IMR-90 (cell line): ENCODE results near the gene C3orf52.

ENCODE experiments used
- CEBPB ChIP-seq: IDR thresholded peaks from 2 replicates; pipeline ENCODE4 v1.6.1; 2012; ENCODE audit warnings: low read depth, low read length, improper control_type of control experiment
- CHD1 ChIP-seq: IDR thresholded peaks from 2 replicates; pipeline ENCODE4 v1.6.1; 2012; ENCODE audit warnings: low read depth, low read length, improper control_type of control experiment
- MAFK ChIP-seq: IDR thresholded peaks from 2 replicates; pipeline ENCODE4 v1.6.1; 2012; ENCODE audit warnings: low read depth, low read length, improper control_type of control experiment
- MXI1 ChIP-seq: IDR thresholded peaks from 2 replicates; pipeline ENCODE4 v1.6.1; 2012; ENCODE audit warnings: low read depth, mild to moderate bottlenecking, low read length, moderate library complexity, borderline replicate concordance
- POLR2A ChIP-seq: IDR thresholded peaks from 2 replicates; pipeline ENCODE4 v1.6.1; 2012; ENCODE audit warnings: mild to moderate bottlenecking, low read depth, low read length
- RAD21 ChIP-seq: IDR thresholded peaks from 2 replicates; pipeline ENCODE4 v1.6.1; 2012; ENCODE audit warnings: low read length, improper control_type of control experiment
- RFX5 ChIP-seq: IDR thresholded peaks from 2 replicates; pipeline ENCODE4 v1.8.0; 2012; ENCODE audit warnings: low read depth, mild to moderate bottlenecking, low read length, moderate library complexity
- TF ChIP-seq, protein P1 (sequence below): conservative IDR thresholded peaks from 2 replicates; pipeline ENCODE4 v1.5.1; 2012; ENCODE audit warnings: mild to moderate bottlenecking, low read depth, low read length, improper control_type of control experiment

DNA sequence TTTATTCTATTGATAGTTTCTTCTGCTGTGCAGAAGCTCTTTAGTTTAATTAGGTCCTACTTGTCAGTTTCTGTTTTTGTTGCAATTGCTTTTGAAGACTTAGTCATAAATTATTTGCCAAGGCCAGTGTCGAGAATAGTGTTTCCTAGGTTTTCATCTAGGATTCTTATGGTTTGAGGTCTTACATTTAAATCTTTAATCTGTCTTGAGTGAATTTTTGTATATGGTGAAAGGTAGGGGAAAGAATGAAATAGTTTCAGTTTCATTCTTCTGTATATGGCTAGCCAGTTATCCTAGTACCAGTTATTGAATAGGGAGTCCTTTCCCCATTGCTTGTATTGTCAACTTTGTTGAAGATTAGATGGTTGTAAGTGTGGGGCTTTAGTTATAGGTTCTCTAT, 57.5 kb downstream of the C3orf52 start:
- TF ChIP-seq POLR2A: no peak
- TF ChIP-seq, protein P1, sequence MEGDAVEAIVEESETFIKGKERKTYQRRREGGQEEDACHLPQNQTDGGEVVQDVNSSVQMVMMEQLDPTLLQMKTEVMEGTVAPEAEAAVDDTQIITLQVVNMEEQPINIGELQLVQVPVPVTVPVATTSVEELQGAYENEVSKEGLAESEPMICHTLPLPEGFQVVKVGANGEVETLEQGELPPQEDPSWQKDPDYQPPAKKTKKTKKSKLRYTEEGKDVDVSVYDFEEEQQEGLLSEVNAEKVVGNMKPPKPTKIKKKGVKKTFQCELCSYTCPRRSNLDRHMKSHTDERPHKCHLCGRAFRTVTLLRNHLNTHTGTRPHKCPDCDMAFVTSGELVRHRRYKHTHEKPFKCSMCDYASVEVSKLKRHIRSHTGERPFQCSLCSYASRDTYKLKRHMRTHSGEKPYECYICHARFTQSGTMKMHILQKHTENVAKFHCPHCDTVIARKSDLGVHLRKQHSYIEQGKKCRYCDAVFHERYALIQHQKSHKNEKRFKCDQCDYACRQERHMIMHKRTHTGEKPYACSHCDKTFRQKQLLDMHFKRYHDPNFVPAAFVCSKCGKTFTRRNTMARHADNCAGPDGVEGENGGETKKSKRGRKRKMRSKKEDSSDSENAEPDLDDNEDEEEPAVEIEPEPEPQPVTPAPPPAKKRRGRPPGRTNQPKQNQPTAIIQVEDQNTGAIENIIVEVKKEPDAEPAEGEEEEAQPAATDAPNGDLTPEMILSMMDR: no peak
- no peak for TF ChIP-seq MXI1
- TF ChIP-seq CEBPB: no peak
- TF ChIP-seq CHD1: no peak
- TF ChIP-seq RAD21: no peak
- no peak for TF ChIP-seq RFX5
- no peak for TF ChIP-seq MAFK
